H9 (cell line): ENCODE data around the gene LAMA3. TPM values are rescaled to one million over a fixed set of nuclear protein-coding genes. Genes with fewer than 3 reads are reported as not detected.

Source experiments
- DNase-seq: peaks from one replicate; pipeline ENCODE4 v3.0.0-alpha.2; 2017
- H2AFZ ChIP-seq: one replicate; pipeline ENCODE4 v1.6.1; 2013; ENCODE audit warnings: mild to moderate bottlenecking, low read length, control low read depth, moderate library complexity
- H2AK5ac ChIP-seq: 2 replicates; pipeline ENCODE4 v1.6.1; 2013; ENCODE audit warnings: low read length, control low read depth, mixed read lengths; ENCODE audit not compliant: insufficient read length
- H2BK120ac ChIP-seq: one replicate; pipeline ENCODE4 v1.6.1; 2013; ENCODE audit warnings: low read depth, mild to moderate bottlenecking, low read length, control low read depth, inconsistent platforms; ENCODE audit not compliant: poor library complexity, severe bottlenecking
- H2BK12ac ChIP-seq: 2 replicates; pipeline ENCODE4 v1.6.1; 2013; ENCODE audit warnings: low read length, control low read depth, mixed read lengths, low read depth; ENCODE audit not compliant: insufficient read length
- H2BK15ac ChIP-seq: 2 replicates; pipeline ENCODE4 v1.6.1; 2013; ENCODE audit warnings: low read depth, low read length, control low read depth
- H2BK20ac ChIP-seq: one replicate; pipeline ENCODE4 v1.6.1; 2013; ENCODE audit warnings: low read depth, mild to moderate bottlenecking, low read length, control low read depth, inconsistent platforms; ENCODE audit not compliant: poor library complexity, severe bottlenecking
- H2BK5ac ChIP-seq: 2 replicates; pipeline ENCODE4 v1.6.1; 2013; ENCODE audit warnings: low read length, control low read depth, mixed read lengths; ENCODE audit not compliant: insufficient read length
- H3K14ac ChIP-seq: 2 replicates; pipeline ENCODE4 v1.6.1; 2013; ENCODE audit warnings: low read length, control low read depth; ENCODE audit not compliant: insufficient read depth
- H3K18ac ChIP-seq: 2 replicates; pipeline ENCODE4 v1.6.1; 2013; ENCODE audit warnings: low read depth, mild to moderate bottlenecking, mixed read lengths, low read length, control low read depth; ENCODE audit not compliant: insufficient read length
- H3K23ac ChIP-seq: 2 replicates; pipeline ENCODE4 v1.6.1; 2013; ENCODE audit warnings: low read length, control low read depth, mixed read lengths, low read depth; ENCODE audit not compliant: insufficient read length
- H3K23me2 ChIP-seq: 2 replicates; pipeline ENCODE4 v1.6.1; 2013; ENCODE audit warnings: low read depth, mild to moderate bottlenecking, mixed read lengths, low read length, control low read depth; ENCODE audit not compliant: insufficient read length, poor library complexity, severe bottlenecking
- H3K27ac ChIP-seq: 2 replicates; pipeline ENCODE4 v1.5.1; 2013; ENCODE audit warnings: low read length, control low read depth, mixed read lengths, low read depth; ENCODE audit not compliant: insufficient read length
- H3K27me3 ChIP-seq: 2 replicates; pipeline ENCODE4 v1.6.1; 2013; ENCODE audit warnings: low read length, control low read depth, inconsistent platforms; ENCODE audit not compliant: insufficient read depth
- H3K4ac ChIP-seq: 2 replicates; pipeline ENCODE4 v1.6.1; 2013; ENCODE audit warnings: low read depth, mild to moderate bottlenecking, control low read depth, inconsistent platforms, low read length, moderate library complexity
- H3K4me1 ChIP-seq: 2 replicates; pipeline ENCODE4 v1.6.1; 2013; ENCODE audit warnings: low read length, control low read depth, inconsistent platforms; ENCODE audit not compliant: insufficient read depth
- H3K4me2 ChIP-seq: 2 replicates; pipeline ENCODE4 v1.6.1; 2013; ENCODE audit warnings: low read length, control low read depth, mixed read lengths; ENCODE audit not compliant: insufficient read length, insufficient read depth
- H3K56ac ChIP-seq: 2 replicates; pipeline ENCODE4 v1.6.1; 2013; ENCODE audit warnings: low read depth, mild to moderate bottlenecking, mixed read lengths, low read length, control low read depth; ENCODE audit not compliant: insufficient read length
- H3K79me1 ChIP-seq: 2 replicates; pipeline ENCODE4 v1.6.1; 2013; ENCODE audit warnings: low read depth, mild to moderate bottlenecking, moderate library complexity, low read length, control low read depth, inconsistent platforms; ENCODE audit not compliant: insufficient read depth, poor library complexity, severe bottlenecking
- H3K79me2 ChIP-seq: 2 replicates; pipeline ENCODE4 v1.6.1; 2013; ENCODE audit warnings: low read length, control low read depth, inconsistent platforms; ENCODE audit not compliant: insufficient read depth
- H3K9ac ChIP-seq: 2 replicates; pipeline ENCODE4 v1.6.1; 2013; ENCODE audit warnings: low read length, control low read depth, mixed read lengths; ENCODE audit not compliant: insufficient read length; ENCODE audit errors: extremely low read depth
- H3K9me3 ChIP-seq: one replicate; pipeline ENCODE4 v1.6.1; 2013; ENCODE audit warnings: low read depth, low read length, inconsistent platforms; ENCODE audit not compliant: control insufficient read depth
- H3T11ph ChIP-seq: one replicate; pipeline ENCODE4 v1.6.1; 2013; ENCODE audit warnings: mild to moderate bottlenecking, low read length, control low read depth, inconsistent platforms
- H4K20me1 ChIP-seq: one replicate; pipeline ENCODE4 v1.6.1; 2013; ENCODE audit not compliant: control insufficient read depth, insufficient read length, insufficient read depth
- H4K5ac ChIP-seq: 2 replicates; pipeline ENCODE4 v1.6.1; 2013; ENCODE audit warnings: low read depth, mild to moderate bottlenecking, mixed read lengths, low read length, control low read depth; ENCODE audit not compliant: insufficient read length
- H4K8ac ChIP-seq: replicated peaks from 2 replicates; pipeline ENCODE4 v1.6.1; 2013; ENCODE audit warnings: low read length, control low read depth, mixed read lengths, low read depth; ENCODE audit not compliant: insufficient read length
- H4K91ac ChIP-seq: 2 replicates; pipeline ENCODE4 v1.6.1; 2013; ENCODE audit warnings: low read depth, mild to moderate bottlenecking, moderate library complexity, mixed read lengths, low read length, control low read depth; ENCODE audit not compliant: insufficient read length
- H3K27ac Mint-ChIP-seq, 3 experiments: 2 replicates in 2 of 3; 3 replicates in 1 of 3; pipeline ENCODE4 v1.8.0; 2020 to 2021; ENCODE audit warnings: mixed read lengths in 3 of 3, mild to moderate bottlenecking in 1 of 3, moderate library complexity in 1 of 3
- H3K27me3 Mint-ChIP-seq: 2 replicates; pipeline ENCODE4 v1.8.0; 2021; ENCODE audit warnings: low read depth, mild to moderate bottlenecking, moderate library complexity, mixed read lengths
- H3K36me3 Mint-ChIP-seq, 3 experiments: 2 replicates in 2 of 3; 3 replicates in 1 of 3; pipeline ENCODE4 v1.8.0; 2020 to 2021; ENCODE audit warnings: low read depth in 3 of 3, mixed read lengths in 3 of 3; ENCODE audit not compliant: insufficient read depth in 1 of 3
- H3K4me1 Mint-ChIP-seq, 2 experiments: 2 replicates each; pipeline ENCODE4 v1.8.0; 2020; ENCODE audit warnings: mixed read lengths in 2 of 2
- H3K4me3 Mint-ChIP-seq, 2 experiments: 2 replicates in 1 of 2; 3 replicates in 1 of 2; pipeline ENCODE4 v1.8.0; 2020 to 2021; ENCODE audit warnings: mild to moderate bottlenecking in 2 of 2, mixed read lengths in 2 of 2, moderate library complexity in 1 of 2
- H3K9me3 Mint-ChIP-seq, 2 experiments: 2 replicates in 1 of 2; 3 replicates in 1 of 2; pipeline ENCODE4 v1.8.0; 2020; ENCODE audit warnings: mild to moderate bottlenecking in 2 of 2, mixed read lengths in 2 of 2, moderate library complexity in 1 of 2
- CTCF ChIP-seq: fragments of 200-600 bp; sonication (generic); conservative IDR thresholded peaks from 3 replicates; pipeline ENCODE4 v1.8.0; 2021; ENCODE audit warnings: antibody characterized with exemption, mild to moderate bottlenecking
- WGBS: extraction: QIAGEN DNeasy Blood & Tissue Kit; methylation state at CpG from one replicate; pipeline ENCODE4 v1.1.7; 2013; ENCODE audit warnings: missing lambda C conversion rate, low lambda C conversion rate, mixed read lengths; ENCODE audit not compliant: insufficient read length; ENCODE audit errors: extremely low coverage; 5-methylcytosine and 5-hydroxymethylcytosine counted together
- total RNA-seq: library from RNA; stranded (reverse); gene quantifications from 2 replicates; pipeline ENCODE4 v1.2.1, GENCODE V29; 2021

LAMA3 gene
- total RNA-seq, 1 experiment from 2014 or later, result 0.33 TPM

GRCh38 chr18:23853448-23854195 lies 164.4 kb downstream of the LAMA3 start:
- no peak overlapping the region for H3K23ac ChIP-seq
- Mint-ChIP-seq H3K9me3 (no peaks in the 10 kb centered on the region), H3K4me3 (no peak overlapping the region), H3K36me3 (no peaks in the 10 kb centered on the region), H3K27ac (no peak overlapping the region; a peak in 1 of 7 replicates), H3K4me1 (peaks cover 16 to 19% of the 10 kb centered on the region in 2 experiments), H3K27me3 (peaks cover 1% of the 10 kb centered on the region; the same call in 1 of the 2 replicates)
- no peak overlapping the region for H2BK5ac ChIP-seq
- H3K9me3 ChIP-seq, result no peaks in the 10 kb centered on the region
- TF ChIP-seq CTCF, result no peak
- no peak overlapping the region for H2BK120ac ChIP-seq
- no peaks in the 10 kb centered on the region for H3K79me1 ChIP-seq
- H3K27me3 ChIP-seq, result no peaks in the 10 kb centered on the region
- no peak overlapping the region for H3K56ac ChIP-seq
- no peaks in the 10 kb centered on the region for H3K79me2 ChIP-seq
- H2AK5ac ChIP-seq, result no peak overlapping the region
- no peak overlapping the region for H2AFZ ChIP-seq
- no peak overlapping the region for H2BK12ac ChIP-seq
- H3K4ac ChIP-seq, result no peak overlapping the region
- H3K27ac ChIP-seq, result no peak overlapping the region
- no CpG with 5 or more reads among the region's 8 CpGs for WGBS
- no peak overlapping the region for H4K8ac ChIP-seq
- H3K4me1 ChIP-seq, result peaks cover 3% of the 10 kb centered on the region; the same call in 1 of the 2 replicates
- no peaks in the 10 kb centered on the region for H4K20me1 ChIP-seq
- H3K23me2 ChIP-seq, result no peaks in the 10 kb centered on the region
- no peak overlapping the region for H3K4me2 ChIP-seq
- no peak for DNase-seq
- H3T11ph ChIP-seq, result no peak overlapping the region
- no peak overlapping the region for H2BK15ac ChIP-seq
- no peak overlapping the region for H4K91ac ChIP-seq
- H3K18ac ChIP-seq, result no peak overlapping the region
- no peak overlapping the region for H2BK20ac ChIP-seq
- no peak overlapping the region for H3K14ac ChIP-seq
- H3K9ac ChIP-seq, result no peak overlapping the region
- H4K5ac ChIP-seq, result no peak overlapping the region
